Inflammatory macrophage treated with lipopolysaccharide for 4 hours (primary cell): ENCODE results near the gene OR51E2.
"Not testable (repeated sequence)": the region's sequence is repeated elsewhere in the genome, so short reads cannot be mapped to it uniquely, and the experiment has no call there.

Source experiments
- DNase-seq: peaks from one replicate; pipeline ENCODE4 v3.0.0-alpha.2; 2020

Gene OR51E2

GRCh38 chr11:4697585-4697984 is at the start of gene OR51E2:
TSS of gene OR51E2 (minus strand) at chr11:4697853. CDS start at chr11:4682711, 15,142 bp downstream.
- no peak for DNase-seq

GRCh38 chr11:4740735-4741134 is 43.1 kb upstream of the OR51E2 start:
- DNase-seq = no peak

GRCh38 chr11:4727171-4727570 is 29.5 kb upstream of the OR51E2 start:
- no peak for DNase-seq

- DNase-seq = not testable (repeated sequence)
Observed at GRCh38 chr11:4722616-4723534, 25.2 kb upstream of the OR51E2 start.

GRCh38 chr11:4714300-4714699 is 16.6 kb upstream of the OR51E2 start:
- DNase-seq = no peak

- DNase-seq = no peak
Observed at GRCh38 chr11:4713241-4713640, 15.6 kb upstream of the OR51E2 start.

- no peak for DNase-seq
Observed at GRCh38 chr11:4704790-4705334, 7.2 kb upstream of the OR51E2 start.

- DNase-seq = no peak
Observed at GRCh38 chr11:4704054-4704789, 6.6 kb upstream of the OR51E2 start, which contains the start of gene MMP26. TSS of gene MMP26 (plus strand) at chr11:4704784.

GRCh38 chr11:4700436-4700820 is 2.8 kb upstream of the OR51E2 start:
- no peak for DNase-seq

GRCh38 chr11:4699697-4700435 is 2.2 kb upstream of the OR51E2 start:
- DNase-seq = no peak

GRCh38 chr11:4695442-4695841 is 2.2 kb downstream of the OR51E2 start:
- DNase-seq = no peak

- no peak for DNase-seq
Observed at GRCh38 chr11:4684631-4685285, 12.9 kb downstream of the OR51E2 start.

- no peak for DNase-seq
Observed at GRCh38 chr11:4682623-4683419, 14.8 kb downstream of the OR51E2 start.

GRCh38 chr11:4680341-4680740 is 17.3 kb downstream of the OR51E2 start:
- no peak for DNase-seq

GRCh38 chr11:4677948-4678347 is 19.7 kb downstream of the OR51E2 start:
- DNase-seq = no peak

GRCh38 chr11:4673781-4674180 is 23.9 kb downstream of the OR51E2 start:
- no peak for DNase-seq

GRCh38 chr11:4672470-4672869 is 25.2 kb downstream of the OR51E2 start:
- no peak for DNase-seq

GRCh38 chr11:4671741-4672140 is 25.9 kb downstream of the OR51E2 start:
- DNase-seq = no peak

GRCh38 chr11:4665424-4665823 is 32.2 kb downstream of the OR51E2 start:
- DNase-seq = no peak

GRCh38 chr11:4664786-4665185 is 32.9 kb downstream of the OR51E2 start:
- DNase-seq = no peak

- no peak for DNase-seq
Observed at GRCh38 chr11:4664183-4664582, 33.5 kb downstream of the OR51E2 start.

GRCh38 chr11:4662876-4663275 is 34.8 kb downstream of the OR51E2 start:
- DNase-seq = no peak
